Body of pancreas (tissue), 4 donors: ENCODE measurements around the gene ASIC2.

Source experiments
- CTCF ChIP-seq, 7 experiments: fragments of 450-650 bp in 4 of 7; fragments of 200-600 bp in 3 of 7; sonication (generic) in 3 of 7; IDR thresholded peaks; one replicate each; pipeline ENCODE4 v1.5.1; 2016 to 2019; ENCODE audit warnings: antibody characterized with exemption in 7 of 7
- POLR2A ChIP-seq, 3 donors: fragments of 450-650 bp; IDR thresholded peaks; one replicate each; pipeline ENCODE4 v1.6.1; 2016; ENCODE audit warnings: antibody characterized with exemption in 3 of 3, mild to moderate bottlenecking in 2 of 3

GRCh38 chr17:33234233-33234632, 58.9 kb downstream of the ASIC2 start:
- no peak for TF ChIP-seq CTCF (IDR thresholded peaks at IDR 0.05)
- TF ChIP-seq POLR2A (IDR thresholded peaks at IDR 0.05) = no peak
